GM13976 (cell line): ENCODE data around the gene CCDC150.

Experiments
- DNase-seq: peaks from one replicate; pipeline ENCODE4 v3.0.0; 2012; ENCODE audit warnings: low spot score
- CTCF ChIP-seq: IDR thresholded peaks from 2 replicates; pipeline ENCODE4 v1.5.1; 2012; ENCODE audit warnings: borderline replicate concordance, mild to moderate bottlenecking; ENCODE audit not compliant: insufficient read depth; ENCODE audit errors: extremely low read depth, missing control alignments, control extremely low read depth
- in situ Hi-C: fragments of 300-500 bp; cut with MboI; formaldehyde crosslinking; loops from one replicate; pipeline ENCODE4 v1.12.0; 2022; ENCODE audit warnings: low sequenced_read_pairs, mixed read lengths, inconsistent platforms; ENCODE audit not compliant: unreplicated experiment

CCDC150 gene

GRCh38 chr2:196594158-196594557 lies 45.4 kb upstream of the CCDC150 start:
- DNase-seq, result no peak
- in situ Hi-C loops, result no loop called here
- TF ChIP-seq CTCF, result no peak

- in situ Hi-C loops, result no loop called here
- no peak for DNase-seq
- TF ChIP-seq CTCF, result no peak
Measured at GRCh38 chr2:196597531-196597930, 42.0 kb upstream of the CCDC150 start.

DNA sequence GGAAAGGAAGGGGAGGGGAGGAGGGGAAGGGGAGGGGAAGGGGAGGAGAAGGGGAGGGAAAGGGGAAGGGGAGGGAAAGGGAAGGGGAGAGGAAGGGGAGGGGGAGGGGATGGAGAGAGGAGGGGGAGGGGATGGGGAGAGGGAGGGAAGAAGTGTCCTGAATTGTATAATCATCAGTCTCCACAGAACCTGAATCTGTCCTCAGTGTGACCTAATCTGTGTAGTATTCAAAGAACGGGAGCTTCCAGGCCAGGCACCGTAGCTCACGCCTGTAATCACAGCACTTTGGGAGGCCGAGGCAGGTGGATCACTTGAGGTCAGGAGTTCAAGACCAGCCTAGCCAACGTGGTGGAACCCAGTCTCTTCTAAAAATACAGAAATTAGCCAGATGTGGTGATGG lies 41.1 kb upstream of the CCDC150 start:
- TF ChIP-seq CTCF, result no peak
- DNase-seq, result no peak
- in situ Hi-C loops, result no loop called here

DNA sequence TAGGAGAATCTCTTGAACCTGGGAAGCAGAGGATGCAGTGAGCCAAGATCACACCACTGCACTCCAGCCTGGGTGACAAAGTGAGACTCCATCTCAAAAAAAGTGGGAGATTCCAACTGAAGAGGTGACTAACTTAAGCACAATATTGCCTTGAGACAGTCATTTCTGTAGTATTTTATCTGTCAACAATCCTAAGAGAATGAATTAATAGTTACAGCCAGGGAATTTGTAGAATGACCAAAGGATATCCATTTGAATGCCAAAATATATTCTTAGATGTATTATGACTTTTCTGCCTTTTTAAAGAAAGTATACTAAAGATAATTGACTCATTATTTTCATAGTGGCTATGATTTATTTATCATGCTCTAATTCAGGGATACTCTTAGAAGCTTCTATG lies 40.7 kb upstream of the CCDC150 start:
- no peak for TF ChIP-seq CTCF
- in situ Hi-C loops, result no loop called here
- DNase-seq, result no peak

- no peak for DNase-seq
Measured at GRCh38 chr2:196601430-196602306, 37.8 kb upstream of the CCDC150 start.

GRCh38 chr2:196604196-196604595 lies 35.3 kb upstream of the CCDC150 start:
- TF ChIP-seq CTCF, result no peak
- in situ Hi-C loops, result no loop called here
- DNase-seq, result no peak

More at GRCh38 chr2:196601430-196602306, 37.8 kb upstream of the CCDC150 start:
- no peak for TF ChIP-seq CTCF
- in situ Hi-C loops, result no loop called here
